ENCODE data around the gene NXT1. TPM values are rescaled to one million over a fixed set of nuclear protein-coding genes. Genes with fewer than 3 reads are reported as not detected.

The NXT1 gene
- total RNA-seq, 1 donor from 2014 or later = 17.9 TPM

GRCh38 chr20:23361119-23361475, 10.5 kb downstream of the NXT1 start:
- peaks cover 21% of the 10 kb centered on the region for H3K4me1 Mint-ChIP-seq (ENCODE audit: low read depth, unreplicated experiment)
- H3K4me3 ChIP-seq (ENCODE audit: insufficient read depth, low read depth, low read length) = peak overlapping the region; percentile 62
- H3K4me3 Mint-ChIP-seq (ENCODE audit: unreplicated experiment) = peak overlapping the region; percentile 86
- peaks cover 42% of the 10 kb centered on the region for H3K79me2 ChIP-seq (ENCODE audit: insufficient read depth, low read length)
- peaks cover 36% of the 10 kb centered on the region for H4K20me1 ChIP-seq (ENCODE audit: insufficient read depth, low read length)
- H3K4me1 ChIP-seq (ENCODE audit: insufficient read depth, low read length) = peaks cover 28% of the 10 kb centered on the region
- no peaks in the 10 kb centered on the region for H3K27me3 Mint-ChIP-seq (ENCODE audit: low read depth, unreplicated experiment)
- H3K27me3 ChIP-seq (ENCODE audit: insufficient read depth, low read length) = no peaks in the 10 kb centered on the region
- H3K9me3 Mint-ChIP-seq (ENCODE audit: unreplicated experiment) = no peaks in the 10 kb centered on the region
- no peaks in the 10 kb centered on the region for H3K9me3 ChIP-seq (ENCODE audit: insufficient read depth, low read depth, low read length)
- H3K9ac ChIP-seq (ENCODE audit: low read length) = peak overlapping the region; percentile 84
- no peak for DNase-seq (ENCODE audit: low read depth)
- H3K4me2 ChIP-seq (ENCODE audit: low read length) = peak overlapping the region; percentile 85
- peaks cover 9% of the 10 kb centered on the region for H3K36me3 ChIP-seq (ENCODE audit: insufficient read depth, low read length)
- H3K27ac ChIP-seq (ENCODE audit: low read depth, low read length) = peak overlapping the region; percentile 92
- H2AFZ ChIP-seq (ENCODE audit: low read depth, low read length) = peak overlapping the region; percentile 74
- TF ChIP-seq, protein P1, sequence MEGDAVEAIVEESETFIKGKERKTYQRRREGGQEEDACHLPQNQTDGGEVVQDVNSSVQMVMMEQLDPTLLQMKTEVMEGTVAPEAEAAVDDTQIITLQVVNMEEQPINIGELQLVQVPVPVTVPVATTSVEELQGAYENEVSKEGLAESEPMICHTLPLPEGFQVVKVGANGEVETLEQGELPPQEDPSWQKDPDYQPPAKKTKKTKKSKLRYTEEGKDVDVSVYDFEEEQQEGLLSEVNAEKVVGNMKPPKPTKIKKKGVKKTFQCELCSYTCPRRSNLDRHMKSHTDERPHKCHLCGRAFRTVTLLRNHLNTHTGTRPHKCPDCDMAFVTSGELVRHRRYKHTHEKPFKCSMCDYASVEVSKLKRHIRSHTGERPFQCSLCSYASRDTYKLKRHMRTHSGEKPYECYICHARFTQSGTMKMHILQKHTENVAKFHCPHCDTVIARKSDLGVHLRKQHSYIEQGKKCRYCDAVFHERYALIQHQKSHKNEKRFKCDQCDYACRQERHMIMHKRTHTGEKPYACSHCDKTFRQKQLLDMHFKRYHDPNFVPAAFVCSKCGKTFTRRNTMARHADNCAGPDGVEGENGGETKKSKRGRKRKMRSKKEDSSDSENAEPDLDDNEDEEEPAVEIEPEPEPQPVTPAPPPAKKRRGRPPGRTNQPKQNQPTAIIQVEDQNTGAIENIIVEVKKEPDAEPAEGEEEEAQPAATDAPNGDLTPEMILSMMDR (IDR thresholded peaks at IDR 0.05; ENCODE audit: insufficient read depth, low read depth, low read length) = no peak
- TF ChIP-seq EZH2 (IDR thresholded peaks at IDR 0.05; ENCODE audit: insufficient read depth, low read length) = no peak
- FAIRE-seq = no peak
- peak overlapping the region; percentile 99 for H3K27ac Mint-ChIP-seq (ENCODE audit: unreplicated experiment)
- H3K36me3 Mint-ChIP-seq (ENCODE audit: low read depth, unreplicated experiment) = peaks cover 6% of the 10 kb centered on the region

- no peak for FAIRE-seq
- H3K4me1 Mint-ChIP-seq (ENCODE audit: low read depth, unreplicated experiment) = peaks cover 25% of the 10 kb centered on the region
Observed at GRCh38 chr20:23361476-23362391, 11.1 kb downstream of the NXT1 start, which contains the start of gene GZF1. GZF1 (plus strand) TSS chr20:23362182; CDS start chr20:23364384, 2,202 bp downstream.

More at GRCh38 chr20:23361476-23362391, 11.1 kb downstream of the NXT1 start, which contains the start of gene GZF1:
- Histone ChIP-seq H3K9ac (ENCODE audit: low read length) (peak within 1 kb of the TSS; percentile 91), H3K27me3 (ENCODE audit: insufficient read depth, low read length) (no peaks in the 10 kb centered on the region), H3K4me3 (ENCODE audit: insufficient read depth, low read depth, low read length) (peak within 1 kb of the TSS; percentile 75), H3K9me3 (ENCODE audit: insufficient read depth, low read depth, low read length) (no peaks in the 10 kb centered on the region), H3K4me2 (ENCODE audit: low read length) (peak within 1 kb of the TSS; percentile 97), H4K20me1 (ENCODE audit: insufficient read depth, low read length) (peaks cover 42% of the 10 kb centered on the region), H3K27ac (ENCODE audit: low read depth, low read length) (peak within 1 kb of the TSS; percentile 92), H3K79me2 (ENCODE audit: insufficient read depth, low read length) (peaks cover 45% of the 10 kb centered on the region), H2AFZ (ENCODE audit: low read depth, low read length) (peak within 1 kb of the TSS; percentile 74), H3K36me3 (ENCODE audit: insufficient read depth, low read length) (peaks cover 9% of the 10 kb centered on the region), H3K4me1 (ENCODE audit: insufficient read depth, low read length) (peaks cover 34% of the 10 kb centered on the region)
- H3K27ac Mint-ChIP-seq (ENCODE audit: unreplicated experiment) = peak within 1 kb of the TSS; percentile 99
- peaks cover 6% of the 10 kb centered on the region for H3K36me3 Mint-ChIP-seq (ENCODE audit: low read depth, unreplicated experiment)
- peak; percentile 94 for DNase-seq (ENCODE audit: low read depth)
- H3K4me3 Mint-ChIP-seq (ENCODE audit: unreplicated experiment) = peak within 1 kb of the TSS; percentile 95
- TF ChIP-seq, protein P1 (IDR thresholded peaks at IDR 0.05; ENCODE audit: insufficient read depth, low read depth, low read length) = no peak
- H3K27me3 Mint-ChIP-seq (ENCODE audit: low read depth, unreplicated experiment) = no peaks in the 10 kb centered on the region
- no peaks in the 10 kb centered on the region for H3K9me3 Mint-ChIP-seq (ENCODE audit: unreplicated experiment)
